Osteocyte (in vitro differentiated cells): ENCODE measurements around the gene SGCE. TPM values are rescaled to one million over a fixed set of nuclear protein-coding genes. Genes with fewer than 3 reads are reported as not detected.

Experiments used
- DNase-seq: peaks from one replicate; pipeline ENCODE4 v3.0.0; 2021; ENCODE audit warnings: mixed read lengths; ENCODE audit not compliant: unreplicated experiment; ENCODE audit errors: extremely low spot score
- H3K27ac Mint-ChIP-seq: one replicate; pipeline ENCODE4 v1.8.0; 2021; ENCODE audit warnings: mild to moderate bottlenecking, mixed read lengths; ENCODE audit not compliant: unreplicated experiment
- H3K27me3 Mint-ChIP-seq: one replicate; pipeline ENCODE4 v1.8.0; 2021; ENCODE audit warnings: mixed read lengths; ENCODE audit not compliant: unreplicated experiment
- H3K36me3 Mint-ChIP-seq: one replicate; pipeline ENCODE4 v1.8.0; 2021; ENCODE audit warnings: mixed read lengths; ENCODE audit not compliant: unreplicated experiment
- H3K4me1 Mint-ChIP-seq: one replicate; pipeline ENCODE4 v1.8.0; 2021; ENCODE audit warnings: mixed read lengths; ENCODE audit not compliant: unreplicated experiment
- H3K4me3 Mint-ChIP-seq: one replicate; pipeline ENCODE4 v1.8.0; 2021; ENCODE audit warnings: mild to moderate bottlenecking, moderate library complexity, mixed read lengths; ENCODE audit not compliant: unreplicated experiment
- H3K9me3 Mint-ChIP-seq: one replicate; pipeline ENCODE4 v1.8.0; 2021; ENCODE audit warnings: mixed read lengths; ENCODE audit not compliant: unreplicated experiment
- total RNA-seq: library from RNA; stranded (reverse); gene quantifications from 2 replicates; pipeline ENCODE4 v1.2.1, GENCODE V29; 2021
- TF ChIP-seq, protein P1 (sequence below): fragments of 200-600 bp; sonication (generic); IDR thresholded peaks from 2 replicates; pipeline ENCODE4 v1.5.0; 2021; ENCODE audit warnings: antibody characterized with exemption, mild to moderate bottlenecking, moderate library complexity

Gene SGCE
- total RNA-seq, 1 donor from 2014 or later: 85.6 TPM

DNA sequence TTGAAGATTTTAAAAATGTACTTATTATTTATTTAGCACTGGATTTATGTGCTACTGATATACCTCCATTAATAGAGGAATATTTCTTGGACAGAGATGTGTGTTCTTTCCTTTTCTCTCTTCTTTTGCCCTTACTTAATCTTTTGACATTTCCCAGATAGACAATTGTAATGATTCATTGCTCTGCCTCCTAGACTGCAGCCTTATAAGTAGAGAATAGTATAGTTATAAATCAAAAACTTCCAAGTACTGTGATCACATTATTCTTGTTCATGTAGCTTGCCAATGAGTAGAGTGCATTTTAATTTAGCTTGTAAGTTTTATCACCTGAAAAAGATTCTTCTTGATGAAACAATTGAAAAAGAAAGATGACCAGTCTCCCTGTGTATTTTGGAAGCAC is 98.7 kb downstream of the SGCE start:
- no peaks in the 10 kb centered on the region for H3K9me3 Mint-ChIP-seq
- peaks cover 31% of the 10 kb centered on the region for H3K36me3 Mint-ChIP-seq
- no peak overlapping the region for H3K4me3 Mint-ChIP-seq
- H3K27ac Mint-ChIP-seq: no peak overlapping the region
- DNase-seq: no peak
- TF ChIP-seq, protein P1, sequence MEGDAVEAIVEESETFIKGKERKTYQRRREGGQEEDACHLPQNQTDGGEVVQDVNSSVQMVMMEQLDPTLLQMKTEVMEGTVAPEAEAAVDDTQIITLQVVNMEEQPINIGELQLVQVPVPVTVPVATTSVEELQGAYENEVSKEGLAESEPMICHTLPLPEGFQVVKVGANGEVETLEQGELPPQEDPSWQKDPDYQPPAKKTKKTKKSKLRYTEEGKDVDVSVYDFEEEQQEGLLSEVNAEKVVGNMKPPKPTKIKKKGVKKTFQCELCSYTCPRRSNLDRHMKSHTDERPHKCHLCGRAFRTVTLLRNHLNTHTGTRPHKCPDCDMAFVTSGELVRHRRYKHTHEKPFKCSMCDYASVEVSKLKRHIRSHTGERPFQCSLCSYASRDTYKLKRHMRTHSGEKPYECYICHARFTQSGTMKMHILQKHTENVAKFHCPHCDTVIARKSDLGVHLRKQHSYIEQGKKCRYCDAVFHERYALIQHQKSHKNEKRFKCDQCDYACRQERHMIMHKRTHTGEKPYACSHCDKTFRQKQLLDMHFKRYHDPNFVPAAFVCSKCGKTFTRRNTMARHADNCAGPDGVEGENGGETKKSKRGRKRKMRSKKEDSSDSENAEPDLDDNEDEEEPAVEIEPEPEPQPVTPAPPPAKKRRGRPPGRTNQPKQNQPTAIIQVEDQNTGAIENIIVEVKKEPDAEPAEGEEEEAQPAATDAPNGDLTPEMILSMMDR: no peak
- no peaks in the 10 kb centered on the region for H3K27me3 Mint-ChIP-seq
- H3K4me1 Mint-ChIP-seq: no peaks in the 10 kb centered on the region

DNA sequence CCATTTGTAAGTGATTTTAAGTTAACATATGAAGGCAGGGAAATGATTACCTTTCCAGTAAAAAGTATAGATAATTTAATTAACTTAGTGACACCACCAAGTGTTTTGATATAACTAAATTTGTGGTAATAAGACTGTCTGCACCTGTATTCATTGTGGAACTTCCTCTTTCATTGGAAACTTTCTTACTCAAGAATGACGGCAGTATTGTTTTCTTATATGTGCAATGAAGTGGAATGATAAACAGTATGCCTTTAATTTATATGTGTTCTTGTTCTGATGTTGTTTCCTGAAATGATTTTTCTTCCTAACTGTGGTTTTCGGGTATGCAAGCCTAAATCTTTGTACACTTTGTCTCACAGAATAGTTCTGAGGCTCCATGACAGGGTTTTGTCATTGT is 99.9 kb downstream of the SGCE start:
- Mint-ChIP-seq H3K9me3 (no peaks in the 10 kb centered on the region), H3K4me3 (no peak overlapping the region), H3K4me1 (no peaks in the 10 kb centered on the region), H3K27ac (no peak overlapping the region), H3K27me3 (no peaks in the 10 kb centered on the region), H3K36me3 (peaks cover 33% of the 10 kb centered on the region)
- no peak for DNase-seq
- TF ChIP-seq, protein P1: no peak

- no peak overlapping the region for H3K27ac Mint-ChIP-seq
- no peak overlapping the region for H3K4me3 Mint-ChIP-seq
- H3K4me1 Mint-ChIP-seq: no peaks in the 10 kb centered on the region
- H3K9me3 Mint-ChIP-seq: no peaks in the 10 kb centered on the region
- no peak for DNase-seq
- no peaks in the 10 kb centered on the region for H3K27me3 Mint-ChIP-seq
- TF ChIP-seq, protein P1: no peak
- peaks cover 21% of the 10 kb centered on the region for H3K36me3 Mint-ChIP-seq
Measured at GRCh38 chr7:94547126-94547525, 108.8 kb downstream of the SGCE start.

DNA sequence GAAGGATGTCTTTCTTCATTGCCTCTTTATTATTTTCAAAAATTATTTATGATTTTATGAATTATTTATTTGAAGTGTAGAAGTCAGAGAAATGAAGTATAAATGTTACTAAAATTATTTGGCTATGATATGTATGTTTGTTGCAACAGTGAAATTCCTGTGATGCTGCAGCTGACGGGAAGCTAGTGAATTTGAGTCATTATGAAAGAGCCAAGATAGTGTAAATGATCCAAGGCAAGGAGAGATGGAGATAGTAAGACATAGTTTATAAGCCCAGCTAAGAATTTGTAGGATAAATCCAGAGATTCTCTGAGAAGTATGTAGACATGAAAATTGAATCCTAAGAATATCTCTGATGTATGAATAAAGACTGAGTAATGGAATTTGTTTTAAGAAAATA is 115.5 kb downstream of the SGCE start:
- no peaks in the 10 kb centered on the region for H3K9me3 Mint-ChIP-seq
- TF ChIP-seq, protein P1: no peak
- no peak overlapping the region for H3K27ac Mint-ChIP-seq
- H3K36me3 Mint-ChIP-seq: peaks cover 20% of the 10 kb centered on the region
- no peaks in the 10 kb centered on the region for H3K4me1 Mint-ChIP-seq
- H3K27me3 Mint-ChIP-seq: no peaks in the 10 kb centered on the region
- no peak for DNase-seq
- H3K4me3 Mint-ChIP-seq: no peak overlapping the region

Other genes starting within 250 kb of the SGCE start
- 15.9 and 19.4 TPM in 2 replicates for gene CASD1, start 146.3 kb downstream of the SGCE start, total RNA-seq